ENCODE data around the gene MED25. TPM values are rescaled to one million over a fixed set of nuclear protein-coding genes. Genes with fewer than 3 reads are reported as not detected.

Gene MED25
- polyA plus RNA-seq, 1 of the 3 experiments (the other 2 are of a cell fraction) = 30.2 TPM

DNA sequence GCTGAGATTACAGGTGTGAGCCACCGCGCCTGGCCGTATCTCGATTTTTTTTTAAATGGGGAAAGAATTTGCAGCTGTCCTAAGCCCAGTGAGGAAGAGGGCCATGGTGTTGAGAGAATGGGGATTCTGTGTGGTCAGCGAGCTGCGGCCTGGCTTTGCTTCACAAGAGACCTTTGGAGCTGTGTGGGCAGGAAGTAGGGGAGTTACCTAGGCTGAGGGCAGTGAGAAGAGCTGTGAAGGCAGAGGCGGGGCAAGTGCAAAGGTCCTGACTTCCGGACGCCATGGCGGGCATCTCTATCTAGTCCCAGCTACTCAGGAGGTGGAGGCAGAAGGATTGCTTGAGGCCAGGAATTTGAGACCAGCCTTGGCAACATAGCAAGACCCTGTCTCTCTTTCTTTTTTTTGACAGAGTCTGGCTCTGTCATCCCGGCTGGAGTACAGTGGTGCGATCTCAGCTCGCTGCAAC, 46.4 kb upstream of the MED25 start:
- no peaks in the 10 kb centered on the region for H3K36me3 ChIP-seq (replicated peaks in 1 of 2; ENCODE audit: control insufficient read depth in 1 of 2, insufficient read depth in 2 of 2, low read length in 1 of 2)
- H3K9me2 ChIP-seq = no peaks in the 10 kb centered on the region
- no peak overlapping the region for H3K4me2 ChIP-seq
- no peaks in the 10 kb centered on the region for H3K9me3 ChIP-seq
- H3K9ac ChIP-seq = no peak overlapping the region
- DNase-seq = no peak
- no peaks in the 10 kb centered on the region for H3K27me3 ChIP-seq (ENCODE audit: insufficient read depth)
- POLR2A ChIA-PET = interaction anchor here (0.6 to 1.4 kb wide), 2 partner anchors 42 to 79 kb away, joined by 3 to 4 read pairs; partner anchors contain the start of gene FUZ
- H3K4me3 ChIP-seq (ENCODE audit: low read depth in 2 of 2, low read length in 1 of 2) = no peak overlapping the region
- peaks cover 98% of the 10 kb centered on the region for H3K79me2 ChIP-seq (ENCODE audit: insufficient read depth)
- CTCF ChIA-PET = no interaction called here
- peaks cover 13% of the 10 kb centered on the region for H4K20me1 ChIP-seq (ENCODE audit: insufficient read depth)
- H3F3A ChIP-seq (replicated peaks; ENCODE audit: insufficient read depth) = no peaks in the 10 kb centered on the region
- peaks cover 0 to 10% of the 10 kb centered on the region in 2 experiments; a peak in 1 of 4 replicates for H3K4me1 ChIP-seq (ENCODE audit: control insufficient read depth in 1 of 2, insufficient read depth in 2 of 2, low read depth in 1 of 2, low read length in 1 of 2)
- no peak for TF ChIP-seq PBX3 (IDR thresholded peaks at IDR 0.05)
- TF ChIP-seq YY1 (IDR thresholded peaks at IDR 0.05; ENCODE audit: low read depth) = no peak
- no peak overlapping the region for H3K27ac ChIP-seq (ENCODE audit: low read depth in 2 of 2, low read length in 1 of 2)
- H2AFZ ChIP-seq (ENCODE audit: low read depth) = no peak overlapping the region
- 94% methylated on average over 13 of the region's 13 CpGs for WGBS (ENCODE audit: low lambda C conversion rate)

DNA sequence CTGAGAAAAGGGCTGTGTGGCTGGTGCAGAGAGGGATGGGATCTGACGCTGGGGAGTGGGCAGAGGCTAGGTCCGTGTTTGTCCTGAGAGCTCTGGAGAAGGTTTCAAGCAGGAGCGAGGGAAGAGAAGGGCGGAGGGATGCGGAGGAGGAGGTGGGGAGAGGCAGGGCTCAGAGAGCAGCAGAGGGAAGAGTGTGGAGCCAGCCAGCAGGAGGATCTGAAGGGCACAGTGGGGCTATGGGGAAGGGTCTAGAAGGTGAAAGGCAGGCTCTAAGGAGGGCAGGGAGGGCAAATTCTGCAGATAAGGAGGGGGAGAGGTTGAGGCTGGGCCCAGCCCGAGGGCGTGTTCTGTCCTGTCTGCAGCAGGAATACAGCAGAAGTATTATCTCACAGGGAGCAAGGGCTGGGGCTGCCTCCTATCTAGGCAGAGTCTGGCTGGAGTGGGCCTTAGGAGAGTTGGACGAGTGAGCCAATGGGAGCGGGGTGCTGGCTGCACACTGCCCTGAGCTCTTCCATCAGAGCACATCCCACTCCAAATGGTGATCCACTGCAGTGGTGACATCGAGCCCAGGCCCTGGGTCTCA, 45.1 kb upstream of the MED25 start:
- no peaks in the 10 kb centered on the region for H3K9me2 ChIP-seq
- TF ChIP-seq RXRA (IDR thresholded peaks at IDR 0.05; ENCODE audit: borderline replicate concordance, low read depth) (no peak), MEF2A (IDR thresholded peaks at IDR 0.05; ENCODE audit: borderline replicate concordance, low read depth) (no peak), RCOR1 (IDR thresholded peaks at IDR 0.05; ENCODE audit: low read length) (no peak), EP300 (IDR thresholded peaks at IDR 0.05; ENCODE audit: borderline replicate concordance in 1 of 2, low read depth in 1 of 2, low read length in 1 of 2) (no peak), MAX (IDR thresholded peaks at IDR 0.05; ENCODE audit: low read depth) (no peak), SIN3A (IDR thresholded peaks at IDR 0.05; ENCODE audit: borderline replicate concordance, low read depth, low read length) (no peak), RFX5 (IDR thresholded peaks at IDR 0.05; ENCODE audit: low read length) (no peak), FOXM1 (IDR thresholded peaks at IDR 0.05; ENCODE audit: low read depth) (no peak), FOSL2 (IDR thresholded peaks at IDR 0.05; ENCODE audit: borderline replicate concordance, low read depth) (no peak), PBX3 (IDR thresholded peaks at IDR 0.05) (no peak), RAD21 (IDR thresholded peaks at IDR 0.05; ENCODE audit: low read length) (no peak), FOXJ3 (CRISPR knock-in tag; IDR thresholded peaks at IDR 0.05) (no peak), GABPA (IDR thresholded peaks at IDR 0.05; ENCODE audit: low read depth) (no peak), NRF1 (IDR thresholded peaks at IDR 0.05; ENCODE audit: low read depth, low read length) (no peak), POLR2AphosphoS5 (IDR thresholded peaks at IDR 0.05; ENCODE audit: low read depth, low read length) (no peak)
- 87% methylated on average over 10 of the region's 10 CpGs for WGBS (ENCODE audit: low lambda C conversion rate)
- no peak overlapping the region for H3K27ac ChIP-seq (ENCODE audit: low read depth in 2 of 2, low read length in 1 of 2)
- no peaks in the 10 kb centered on the region for H3F3A ChIP-seq (replicated peaks; ENCODE audit: insufficient read depth)
- H2AFZ ChIP-seq (ENCODE audit: low read depth) = no peak overlapping the region
- H3K4me3 ChIP-seq (ENCODE audit: low read depth in 2 of 2, low read length in 1 of 2) = no peak overlapping the region
- no peak for DNase-seq
- ChIA-PET CTCF (no interaction called here), POLR2A (no interaction called here)
- H3K4me2 ChIP-seq = no peak overlapping the region
- H3K27me3 ChIP-seq (ENCODE audit: insufficient read depth) = no peaks in the 10 kb centered on the region
- H3K36me3 ChIP-seq (replicated peaks in 1 of 2; ENCODE audit: control insufficient read depth in 1 of 2, insufficient read depth in 2 of 2, low read length in 1 of 2) = no peaks in the 10 kb centered on the region
- peaks cover 0 to 4% of the 10 kb centered on the region in 2 experiments; a peak in 1 of 4 replicates for H3K4me1 ChIP-seq (ENCODE audit: control insufficient read depth in 1 of 2, insufficient read depth in 2 of 2, low read depth in 1 of 2, low read length in 1 of 2)
- peaks cover 9% of the 10 kb centered on the region for H4K20me1 ChIP-seq (ENCODE audit: insufficient read depth)
- no peaks in the 10 kb centered on the region for H3K9me3 ChIP-seq
- peaks cover 94% of the 10 kb centered on the region for H3K79me2 ChIP-seq (ENCODE audit: insufficient read depth)
- H3K9ac ChIP-seq = no peak overlapping the region
